Right lobe of liver (tissue), 6 donors: ENCODE data around the gene SIL1. TPM values are rescaled to one million over a fixed set of nuclear protein-coding genes. Genes with fewer than 3 reads are reported as not detected.
"Not testable (repeated sequence)": the region's sequence is repeated elsewhere in the genome, so short reads cannot be mapped to it uniquely, and the experiment has no call there.

Experiments used
- ATAC-seq, 4 donors: fragments of 200-7000 bp; cut with Tn5 transposase; one replicate each; pipeline ENCODE4 v1.9.1; 2020; ENCODE audit warnings: mild to moderate bottlenecking in 4 of 4, moderate library complexity in 4 of 4
- DNase-seq, 3 donors: peaks; one replicate each; pipeline ENCODE4 v3.0.0-alpha.2; 2020
- H3K27ac ChIP-seq, 3 donors: fragments of 200-600 bp; one replicate each; pipeline ENCODE4 v1.8.0; 2022
- H3K27me3 ChIP-seq, 2 donors: fragments of 200-600 bp; one replicate each; pipeline ENCODE4 v1.8.0; 2022
- H3K36me3 ChIP-seq, 4 donors: fragments of 200-600 bp; sonication (generic) in 1 of 4; one replicate each; pipeline versions ENCODE4 v1.5.1 to v1.8.0; 2017 to 2022; ENCODE audit warnings: control low read depth in 1 of 4
- H3K4me1 ChIP-seq, 4 donors: fragments of 200-600 bp; sonication (generic) in 1 of 4; one replicate each; pipeline versions ENCODE4 v1.5.1 to v1.8.0; 2017 to 2022; ENCODE audit warnings: control low read depth in 1 of 4
- H3K4me3 ChIP-seq, 3 donors: fragments of 200-600 bp; one replicate each; pipeline ENCODE4 v1.8.0; 2022
- H3K9me3 ChIP-seq, 4 donors: fragments of 200-600 bp; sonication (generic) in 1 of 4; one replicate each; pipeline versions ENCODE4 v1.5.1 to v1.8.0; 2017 to 2022; ENCODE audit warnings: control low read depth in 1 of 4
- CTCF ChIP-seq, 4 donors: fragments of 200-600 bp in 3 of 4; fragments of 450-650 bp in 1 of 4; IDR thresholded peaks; one replicate each; pipeline versions ENCODE4 v1.5.1 to v1.8.0; 2016 to 2022; ENCODE audit warnings: antibody characterized with exemption in 4 of 4, mild to moderate bottlenecking in 2 of 4
- POLR2A ChIP-seq: fragments of 450-650 bp; IDR thresholded peaks from one replicate; pipeline ENCODE4 v1.6.1; 2017; ENCODE audit warnings: antibody characterized with exemption, mild to moderate bottlenecking
- WGBS: methylation state at CpG from one replicate; pipeline ENCODE4 v1.1.6; 2018; ENCODE audit warnings: low coverage, low lambda C conversion rate; ENCODE audit not compliant: insufficient coverage; ENCODE audit errors: missing lambda C conversion rate; 5-methylcytosine and 5-hydroxymethylcytosine counted together
- intact Hi-C, 2 donors: fragments of 100-400 bp; cut with DNase I; formaldehyde crosslinking; loops; one replicate each; pipeline versions ENCODE4 v1.11.2 to v1.14.1; 2022
- total RNA-seq, 6 experiments: library from RNA; depleted of rRNA in 2 of 6; stranded (reverse); fragments of >200 nt in 2 of 6; fragmentation: NEBNext Ultra II Directional in 3 of 6; extraction: Animal tissue kit (Norgen Biotek cat#: 25700) in 3 of 6; gene quantifications; one replicate each; pipeline versions ENCODE4 v1.1.0 to v1.2.4, GENCODE V29; 2016 to 2023
- donor health status: DM: no; HTN: yes; CAD: no.
- donor health status: DM: no; HTN: no; CAD: no.
- donor health status: DM: no; HTN: no; CAD: no.
- donor health status: DM: no; HTN: yes; CAD: no.
- donor health status: DM: no; HTN: yes; CAD: no.

SIL1 gene
- total RNA-seq, 6 experiments from 2014 or later: 57.6 to 94.9 (median 67.0) TPM

- H3K27me3 ChIP-seq: no peaks in the 10 kb centered on the region
- peak in 1 of 4 donors; percentile 8 for ATAC-seq
- peaks cover 0 to 28% (median 12%) of the 10 kb centered on the region in 4 donors for H3K4me1 ChIP-seq
- DNase-seq: peak in 1 of 3 donors; percentile 4
- WGBS: 100% methylated on average over 1 of the region's 1 CpG
- intact Hi-C loops: no loop called here
- H3K9me3 ChIP-seq: no peaks in the 10 kb centered on the region
- H3K36me3 ChIP-seq: no peaks in the 10 kb centered on the region
- no peak overlapping the region for H3K4me3 ChIP-seq
- TF ChIP-seq POLR2A (no peak), CTCF (IDR thresholded peaks at IDR 0.05) (no peak)
- H3K27ac ChIP-seq: no peak overlapping the region
Measured at GRCh38 chr5:139062910-139063663, 135.1 kb downstream of the SIL1 start.

GRCh38 chr5:139061856-139062255 lies 136.3 kb downstream of the SIL1 start:
- TF ChIP-seq POLR2A: no peak
- TF ChIP-seq CTCF (IDR thresholded peaks at IDR 0.05): no peak
- peak overlapping the region in 2 of 3 donors; percentile 1 to 51 for H3K27ac ChIP-seq
- no peak for DNase-seq
- peaks cover 0 to 32% (median 12%) of the 10 kb centered on the region in 4 donors for H3K4me1 ChIP-seq
- ATAC-seq: no peak
- H3K9me3 ChIP-seq: no peaks in the 10 kb centered on the region
- H3K36me3 ChIP-seq: no peaks in the 10 kb centered on the region
- no peak overlapping the region for H3K4me3 ChIP-seq
- WGBS: 75% methylated on average over 2 of the region's 4 CpGs
- intact Hi-C loops: no loop called here
- no peaks in the 10 kb centered on the region for H3K27me3 ChIP-seq

GRCh38 chr5:139061274-139061673 lies 136.9 kb downstream of the SIL1 start:
- peaks cover 0 to 29% (median 10%) of the 10 kb centered on the region in 4 donors for H3K4me1 ChIP-seq

GRCh38 chr5:139058121-139058520 lies 140.0 kb downstream of the SIL1 start:
- TF ChIP-seq POLR2A (no peak), CTCF (IDR thresholded peaks at IDR 0.05) (no peak)
- no peaks in the 10 kb centered on the region for H3K27me3 ChIP-seq
- no peak overlapping the region for H3K27ac ChIP-seq
- intact Hi-C loops: no loop called here
- no peaks in the 10 kb centered on the region for H3K36me3 ChIP-seq
- H3K9me3 ChIP-seq: no peaks in the 10 kb centered on the region
- ATAC-seq: no peak
- 44% methylated on average over 2 of the region's 2 CpGs for WGBS
- DNase-seq: no peak
- H3K4me1 ChIP-seq: peaks cover 0 to 23% (median 8%) of the 10 kb centered on the region in 4 donors
- H3K4me3 ChIP-seq: no peak overlapping the region

More at GRCh38 chr5:139061274-139061673, 136.9 kb downstream of the SIL1 start:
- H3K27ac ChIP-seq: peak overlapping the region; percentile 45 to 61 (median 51)
- no peaks in the 10 kb centered on the region for H3K9me3 ChIP-seq
- H3K27me3 ChIP-seq: no peaks in the 10 kb centered on the region
- 6% methylated on average over 4 of the region's 5 CpGs for WGBS
- peak; percentile 84 to 94 (median 92) for ATAC-seq
- TF ChIP-seq POLR2A (no peak), CTCF (IDR thresholded peaks at IDR 0.05) (no peak)
- H3K4me3 ChIP-seq: no peak overlapping the region
- intact Hi-C loops: no loop called here
- H3K36me3 ChIP-seq: no peaks in the 10 kb centered on the region
- DNase-seq: peak; percentile 88 to 89 (median 88)

GRCh38 chr5:139057045-139057939 lies 140.9 kb downstream of the SIL1 start:
- DNase-seq, intact Hi-C loops, H3K27me3 ChIP-seq, H3K27ac ChIP-seq, H3K4me3 ChIP-seq, H3K9me3 ChIP-seq, H3K36me3 ChIP-seq: not testable (repeated sequence)
- ATAC-seq: peak in 1 of 4 donors; percentile 34
- 50% methylated on average over 2 of the region's 7 CpGs for WGBS
- peaks cover 0 to 18% (median 8%) of the 10 kb centered on the region in 4 donors for H3K4me1 ChIP-seq
